Smooth muscle cell of the coronary artery (primary cell): Measurements from ENCODE around the gene SERPINB12. TPM values are rescaled to one million over a fixed set of nuclear protein-coding genes. Genes with fewer than 3 reads are reported as not detected.

ENCODE experiments used
- total RNA-seq: library from RNA; depleted of rRNA; stranded (reverse); fragments of >200 nt; gene quantifications from 2 replicates; pipeline ENCODE4 v1.2.3, GENCODE V29; 2014; ENCODE audit warnings: low replicate concordance

Gene SERPINB12
- total RNA-seq = not detected in 2 replicates

DNA sequence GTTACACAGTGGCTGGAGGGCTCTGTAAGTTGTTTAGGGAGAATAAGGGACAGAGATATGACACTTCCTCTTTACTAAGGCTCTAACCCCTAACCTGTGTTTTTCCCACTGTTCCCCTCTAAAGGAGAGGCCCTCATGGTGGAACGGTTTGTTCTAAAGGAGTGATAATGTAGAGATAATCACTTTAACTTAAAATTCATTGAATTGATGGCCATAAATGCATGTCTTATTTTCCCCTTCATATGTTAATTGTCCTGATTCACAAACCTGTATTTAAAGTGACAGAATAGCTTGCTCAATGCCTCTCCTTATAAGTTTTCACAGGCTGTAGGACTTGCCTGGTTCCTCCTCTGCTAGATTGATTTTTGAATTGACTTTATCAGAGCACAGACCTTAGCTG, at the start of gene SERPINB12:
Gene SERPINB12 (plus strand): TSS at position 301 of the 400 bp plus-strand sequence. CDS start 13,791 bp downstream, outside the sequence.

GRCh38 chr18:63586966-63587365, 44.8 kb downstream of the SERPINB12 start, which contains the start of gene SERPINB13:
SERPINB13 (plus strand) TSS chr18:63587343; CDS start chr18:63588668, 1,325 bp downstream.

Other genes with a start within 250 kb of the SERPINB12 start
- 0.60 and 7.3 TPM in 2 replicates for gene BCL2, start 222.6 kb upstream of the SERPINB12 start, total RNA-seq
- gene KDSR, start 175.2 kb upstream of the SERPINB12 start, total RNA-seq = 17.8 and 44.1 TPM in 2 replicates
- gene VPS4B, start 119.9 kb upstream of the SERPINB12 start, total RNA-seq = 25.7 and 35.9 TPM in 2 replicates
- gene SERPINB5, start 65.4 kb upstream of the SERPINB12 start, total RNA-seq = not detected in 2 replicates
- gene SERPINB13, start 45.0 kb downstream of the SERPINB12 start, total RNA-seq = not detected in 2 replicates
- gene SERPINB4, start 101.9 kb downstream of the SERPINB12 start, total RNA-seq = 3.7 TPM in 1 of 2 replicates, not detected in the other
- 2.3 TPM in 1 of 2 replicates, not detected in the other for gene SERPINB3, start 119.5 kb downstream of the SERPINB12 start, total RNA-seq
- gene SERPINB11, start 160.6 kb downstream of the SERPINB12 start, total RNA-seq = 0.12 TPM in 1 of 2 replicates, not detected in the other
- 4.7 TPM in 1 of 2 replicates, not detected in the other for gene SERPINB7, start 233.0 kb downstream of the SERPINB12 start, total RNA-seq